Brain pericyte (primary cell): Measurements from ENCODE around the gene ARRDC2.
"Not testable (repeated sequence)": the region's sequence is repeated elsewhere in the genome, so short reads cannot be mapped to it uniquely, and the experiment has no call there.

ENCODE experiments used
- DNase-seq: peaks from one replicate; pipeline ENCODE4 v3.0.0-alpha.2; 2012; ENCODE audit warnings: low read depth, low spot score

The ARRDC2 gene

GRCh38 chr19:17989425-17990094, 18.4 kb upstream of the ARRDC2 start:
- no peak for DNase-seq

GRCh38 chr19:17993076-17993813, 14.7 kb upstream of the ARRDC2 start:
- no peak for DNase-seq

- no peak for DNase-seq
These were observed 11.1 kb upstream of the ARRDC2 start for GRCh38 chr19:17996826-17997316.

GRCh38 chr19:17997969-17998826, 9.8 kb upstream of the ARRDC2 start:
- DNase-seq = no peak

GRCh38 chr19:17998827-17999150, 9.2 kb upstream of the ARRDC2 start:
- DNase-seq = no peak

GRCh38 chr19:17999684-18000479, 8.1 kb upstream of the ARRDC2 start:
- no peak for DNase-seq

- no peak for DNase-seq
These were observed 7.5 kb upstream of the ARRDC2 start for GRCh38 chr19:18000480-18000914.

GRCh38 chr19:18000915-18001776, 6.8 kb upstream of the ARRDC2 start:
- DNase-seq = peak; percentile 50

- DNase-seq = no peak
These were observed 6.1 kb upstream of the ARRDC2 start for GRCh38 chr19:18001777-18002345.

- no peak for DNase-seq
These were observed 5.6 kb upstream of the ARRDC2 start for GRCh38 chr19:18002347-18002850.

- not testable (repeated sequence) for DNase-seq
These were observed 2.2 kb upstream of the ARRDC2 start for GRCh38 chr19:18005750-18006149.

GRCh38 chr19:18007044-18007916, 690 bp upstream of the ARRDC2 start:
- DNase-seq = peak; percentile 41

- no peak for DNase-seq
These were observed 844 bp downstream of the ARRDC2 start for GRCh38 chr19:18008814-18009213.

GRCh38 chr19:18009412-18010066, 1.6 kb downstream of the ARRDC2 start:
- no peak for DNase-seq

- no peak for DNase-seq
These were observed 2.2 kb downstream of the ARRDC2 start for GRCh38 chr19:18010149-18010548.

- DNase-seq = no peak
These were observed 5.5 kb downstream of the ARRDC2 start for GRCh38 chr19:18013210-18014111.

GRCh38 chr19:18014197-18014596, 6.2 kb downstream of the ARRDC2 start:
- DNase-seq = no peak
